Measurements from ENCODE around the gene TSPEAR.

Gene TSPEAR

GRCh38 chr21:44471996-44472395, 239.4 kb downstream of the TSPEAR start:
- no peak for TF ChIP-seq POLR2AphosphoS5 (IDR thresholded peaks at IDR 0.05; ENCODE audit: low read depth, low read length)
- TF ChIP-seq TAF1 (IDR thresholded peaks at IDR 0.05; ENCODE audit: borderline replicate concordance, insufficient read depth, low read length) = no peak
- TF ChIP-seq REST (IDR thresholded peaks at IDR 0.05; ENCODE audit: insufficient read depth in 1 of 2, low read depth in 2 of 2, low read length in 2 of 2) = no peak
- TF ChIP-seq SIN3A (IDR thresholded peaks at IDR 0.05; ENCODE audit: borderline replicate concordance, insufficient read depth, low read length) = no peak
- no peak for TF ChIP-seq FOXP2 (optimal IDR thresholded peaks at IDR 0.05; ENCODE audit: borderline replicate concordance, extremely low read depth, extremely low read length, insufficient read depth)

GRCh38 chr21:44471341-44471740, 240.0 kb downstream of the TSPEAR start:
- no peak for TF ChIP-seq SIN3A (IDR thresholded peaks at IDR 0.05; ENCODE audit: borderline replicate concordance, insufficient read depth, low read length)
- no peak for TF ChIP-seq REST (IDR thresholded peaks at IDR 0.05; ENCODE audit: insufficient read depth in 1 of 2, low read depth in 2 of 2, low read length in 2 of 2)
- no peak for TF ChIP-seq FOXP2 (optimal IDR thresholded peaks at IDR 0.05; ENCODE audit: borderline replicate concordance, extremely low read depth, extremely low read length, insufficient read depth)
- TF ChIP-seq TAF1 (IDR thresholded peaks at IDR 0.05; ENCODE audit: borderline replicate concordance, insufficient read depth, low read length) = no peak
- no peak for TF ChIP-seq POLR2AphosphoS5 (IDR thresholded peaks at IDR 0.05; ENCODE audit: low read depth, low read length)

- TF ChIP-seq POLR2AphosphoS5 (IDR thresholded peaks at IDR 0.05; ENCODE audit: low read depth, low read length) = no peak
Measured at GRCh38 chr21:44467859-44468195, 243.5 kb downstream of the TSPEAR start.

GRCh38 chr21:44466996-44467858, 244.1 kb downstream of the TSPEAR start:
- TF ChIP-seq FOXP2 (optimal IDR thresholded peaks at IDR 0.05; ENCODE audit: borderline replicate concordance, extremely low read depth, extremely low read length, insufficient read depth) = no peak
- no peak for TF ChIP-seq SIN3A (IDR thresholded peaks at IDR 0.05; ENCODE audit: borderline replicate concordance, insufficient read depth, low read length)
- no peak for TF ChIP-seq TAF1 (IDR thresholded peaks at IDR 0.05; ENCODE audit: borderline replicate concordance, insufficient read depth, low read length)
- TF ChIP-seq POLR2AphosphoS5 (IDR thresholded peaks at IDR 0.05; ENCODE audit: low read depth, low read length) = no peak
- TF ChIP-seq REST (IDR thresholded peaks at IDR 0.05; ENCODE audit: insufficient read depth in 1 of 2, low read depth in 2 of 2, low read length in 2 of 2) = no peak

- TF ChIP-seq SIN3A (IDR thresholded peaks at IDR 0.05; ENCODE audit: borderline replicate concordance, insufficient read depth, low read length) (no peak), POLR2AphosphoS5 (IDR thresholded peaks at IDR 0.05; ENCODE audit: low read depth, low read length) (no peak), REST (IDR thresholded peaks at IDR 0.05; ENCODE audit: insufficient read depth in 1 of 2, low read depth in 2 of 2, low read length in 2 of 2) (no peak), FOXP2 (optimal IDR thresholded peaks at IDR 0.05; ENCODE audit: borderline replicate concordance, extremely low read depth, extremely low read length, insufficient read depth) (no peak), TAF1 (IDR thresholded peaks at IDR 0.05; ENCODE audit: borderline replicate concordance, insufficient read depth, low read length) (no peak)
Measured at GRCh38 chr21:44466351-44466954, 244.9 kb downstream of the TSPEAR start.

All from PFSK-1 (cell line).